Thyroid gland (tissue), 4 donors: ENCODE results near the gene MDN1. TPM values are rescaled to one million over a fixed set of nuclear protein-coding genes. Genes with fewer than 3 reads are reported as not detected.

Source experiments
- DNase-seq, 2 donors: peaks; one replicate each; pipeline ENCODE4 v3.0.0-alpha.2; 2019
- H3K27ac ChIP-seq, 3 donors: fragments of 200-600 bp; sonication (generic); 1 replicate in 2 of 3; 2 replicates in 1 of 3; pipeline ENCODE4 v1.5.1; 2016 to 2019; ENCODE audit warnings: mild to moderate bottlenecking in 1 of 3, moderate library complexity in 1 of 3
- H3K27me3 ChIP-seq: fragments of 200-600 bp; sonication (generic); one replicate; pipeline ENCODE4 v1.5.1; 2019
- H3K36me3 ChIP-seq, 2 donors: fragments of 200-600 bp; sonication (generic); one replicate each; pipeline ENCODE4 v1.5.1; 2016 to 2019
- H3K4me1 ChIP-seq, 2 donors: fragments of 200-600 bp; sonication (generic); one replicate each; pipeline ENCODE4 v1.5.1; 2017 to 2019
- H3K4me3 ChIP-seq, 3 donors: fragments of 200-600 bp; sonication (generic); replicated peaks in 1 of 3; 1 replicate in 2 of 3; 2 replicates in 1 of 3; pipeline ENCODE4 v1.5.1; 2016; ENCODE audit warnings: mild to moderate bottlenecking in 1 of 3
- H3K9me3 ChIP-seq: fragments of 200-600 bp; sonication (generic); one replicate; pipeline ENCODE4 v1.5.1; 2017
- POLR2A ChIP-seq, 2 donors: fragments of 450-650 bp; IDR thresholded peaks; one replicate each; pipeline ENCODE4 v1.6.1; 2017; ENCODE audit warnings: antibody characterized with exemption in 2 of 2, mild to moderate bottlenecking in 2 of 2, moderate library complexity in 1 of 2
- WGBS, 2 donors: methylation state at CpG; one replicate each; pipeline ENCODE4 v1.1.5; 2017; 5-methylcytosine and 5-hydroxymethylcytosine counted together
- intact Hi-C: fragments of 100-400 bp; cut with DNase I; formaldehyde crosslinking; loops from one replicate; pipeline ENCODE4 v1.15.1; 2023
- total RNA-seq, 4 donors: library from RNA; depleted of rRNA; stranded (reverse); fragments of >200 nt; gene quantifications; one replicate each; pipeline ENCODE4 v1.2.3, GENCODE V29; 2016
- TF ChIP-seq, protein P1 (sequence below), 6 experiments: fragments of 200-600 bp in 3 of 6; fragments of 450-650 bp in 3 of 6; sonication (generic) in 3 of 6; IDR thresholded peaks; one replicate each; pipeline ENCODE4 v1.5.1; 2016 to 2019; ENCODE audit warnings: antibody characterized with exemption in 6 of 6, mild to moderate bottlenecking in 2 of 6, inconsistent platforms in 1 of 6, moderate library complexity in 1 of 6

Gene MDN1
- total RNA-seq, 4 donors from 2014 or later, result 32.0 to 44.7 (median 40.1) TPM

GRCh38 chr6:89727501-89727900, 92.1 kb downstream of the MDN1 start:
- Histone ChIP-seq H3K9me3 (no peaks in the 10 kb centered on the region), H3K27me3 (no peaks in the 10 kb centered on the region), H3K4me1 (no peaks in the 10 kb centered on the region), H3K4me3 (no peak overlapping the region), H3K27ac (no peak overlapping the region), H3K36me3 (peaks cover 25 to 43% of the 10 kb centered on the region in 2 donors)
- TF ChIP-seq, protein P1, sequence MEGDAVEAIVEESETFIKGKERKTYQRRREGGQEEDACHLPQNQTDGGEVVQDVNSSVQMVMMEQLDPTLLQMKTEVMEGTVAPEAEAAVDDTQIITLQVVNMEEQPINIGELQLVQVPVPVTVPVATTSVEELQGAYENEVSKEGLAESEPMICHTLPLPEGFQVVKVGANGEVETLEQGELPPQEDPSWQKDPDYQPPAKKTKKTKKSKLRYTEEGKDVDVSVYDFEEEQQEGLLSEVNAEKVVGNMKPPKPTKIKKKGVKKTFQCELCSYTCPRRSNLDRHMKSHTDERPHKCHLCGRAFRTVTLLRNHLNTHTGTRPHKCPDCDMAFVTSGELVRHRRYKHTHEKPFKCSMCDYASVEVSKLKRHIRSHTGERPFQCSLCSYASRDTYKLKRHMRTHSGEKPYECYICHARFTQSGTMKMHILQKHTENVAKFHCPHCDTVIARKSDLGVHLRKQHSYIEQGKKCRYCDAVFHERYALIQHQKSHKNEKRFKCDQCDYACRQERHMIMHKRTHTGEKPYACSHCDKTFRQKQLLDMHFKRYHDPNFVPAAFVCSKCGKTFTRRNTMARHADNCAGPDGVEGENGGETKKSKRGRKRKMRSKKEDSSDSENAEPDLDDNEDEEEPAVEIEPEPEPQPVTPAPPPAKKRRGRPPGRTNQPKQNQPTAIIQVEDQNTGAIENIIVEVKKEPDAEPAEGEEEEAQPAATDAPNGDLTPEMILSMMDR (IDR thresholded peaks at IDR 0.05), result no peak
- no peak for TF ChIP-seq POLR2A (IDR thresholded peaks at IDR 0.05)
- WGBS, 2 donors, result 93 to 96% methylated on average over 7 of the region's 7 CpGs
- DNase-seq, result no peak
- intact Hi-C loops, result no loop called here

DNA sequence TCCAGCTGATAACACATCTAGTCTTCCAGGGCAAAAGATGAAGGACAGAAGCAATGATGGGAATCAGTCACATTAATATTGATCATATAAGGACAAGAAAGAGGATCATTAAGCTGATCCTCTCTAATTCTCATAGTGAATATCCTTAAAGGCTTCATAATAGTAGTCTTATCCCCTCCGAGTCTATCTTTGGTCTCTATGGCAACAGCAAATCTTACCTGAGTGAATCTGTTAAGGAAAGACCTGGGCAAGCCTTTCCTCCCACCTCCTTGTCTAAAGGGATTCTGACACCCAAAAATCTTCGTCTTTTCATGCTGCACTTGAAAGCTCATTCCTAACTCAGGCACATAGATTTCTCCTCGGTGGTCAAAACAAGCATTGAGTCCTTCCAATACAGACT, 94.6 kb downstream of the MDN1 start:
- TF ChIP-seq, protein P1 (IDR thresholded peaks at IDR 0.05), result no peak
- no peak for TF ChIP-seq POLR2A (IDR thresholded peaks at IDR 0.05)
- H3K27me3 ChIP-seq, result no peaks in the 10 kb centered on the region
- peaks cover 22 to 42% of the 10 kb centered on the region in 2 donors for H3K36me3 ChIP-seq
- H3K9me3 ChIP-seq, result no peaks in the 10 kb centered on the region
- no peak overlapping the region for H3K27ac ChIP-seq
- no peaks in the 10 kb centered on the region for H3K4me1 ChIP-seq
- H3K4me3 ChIP-seq, result no peak overlapping the region
- DNase-seq, result no peak
- intact Hi-C loops, result no loop called here
- 89 to 93% methylated on average over 3 of the region's 3 CpGs for WGBS, 2 donors

- TF ChIP-seq POLR2A (IDR thresholded peaks at IDR 0.05), result no peak
- TF ChIP-seq, protein P1 (IDR thresholded peaks at IDR 0.05), result no peak
- no peak overlapping the region for H3K4me3 ChIP-seq
- H3K27me3 ChIP-seq, result no peaks in the 10 kb centered on the region
- no peak overlapping the region for H3K27ac ChIP-seq
- H3K4me1 ChIP-seq, result no peaks in the 10 kb centered on the region
- H3K36me3 ChIP-seq, result peaks cover 25 to 41% of the 10 kb centered on the region in 2 donors
- no peak for DNase-seq
- WGBS, 2 donors, result 98% methylated on average over 2 of the region's 2 CpGs
- intact Hi-C loops, result no loop called here
- no peaks in the 10 kb centered on the region for H3K9me3 ChIP-seq
Measured at GRCh38 chr6:89723046-89723445, 96.5 kb downstream of the MDN1 start.

DNA sequence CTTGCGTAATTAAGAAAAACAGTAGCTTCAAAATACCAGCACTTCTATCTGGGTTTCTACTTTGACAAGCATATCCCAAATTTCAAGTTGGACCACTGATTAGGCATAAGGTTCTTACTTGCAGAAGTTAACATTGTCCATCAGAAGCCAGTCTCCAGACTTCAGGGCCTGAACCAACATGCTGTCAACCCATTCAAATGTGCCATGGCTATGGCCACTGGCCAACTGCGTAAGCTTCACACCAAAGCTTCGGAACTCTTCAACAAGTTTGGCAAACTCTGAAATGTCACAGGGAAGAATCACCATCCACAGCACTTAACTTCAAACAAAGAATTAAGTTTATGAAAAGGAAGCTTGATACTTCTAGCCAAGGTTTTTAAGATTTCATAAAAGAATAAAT, 103.1 kb downstream of the MDN1 start:
- H3K27me3 ChIP-seq, result no peaks in the 10 kb centered on the region
- H3K36me3 ChIP-seq, result peaks cover 56 to 66% of the 10 kb centered on the region in 2 donors

GRCh38 chr6:89711801-89712200, 107.8 kb downstream of the MDN1 start:
- Histone ChIP-seq H3K9me3 (no peaks in the 10 kb centered on the region), H3K27ac (no peak overlapping the region), H3K27me3 (no peaks in the 10 kb centered on the region), H3K4me1 (no peaks in the 10 kb centered on the region), H3K4me3 (no peak overlapping the region), H3K36me3 (peaks cover 58 to 74% of the 10 kb centered on the region in 2 donors)
- no peak for DNase-seq
- intact Hi-C loops, result no loop called here
- WGBS, 2 donors, result 78 to 91% methylated on average over 3 of the region's 3 CpGs
- no peak for TF ChIP-seq POLR2A (IDR thresholded peaks at IDR 0.05)
- TF ChIP-seq, protein P1 (IDR thresholded peaks at IDR 0.05), result no peak

More for the DNA sequence above, 103.1 kb downstream of the MDN1 start:
- TF ChIP-seq POLR2A (IDR thresholded peaks at IDR 0.05), result no peak
- TF ChIP-seq, protein P1 (IDR thresholded peaks at IDR 0.05), result no peak
- intact Hi-C loops, result no loop called here
- no peak overlapping the region for H3K4me3 ChIP-seq
- no peak overlapping the region for H3K27ac ChIP-seq
- no peaks in the 10 kb centered on the region for H3K9me3 ChIP-seq
- no peak for DNase-seq
- no peaks in the 10 kb centered on the region for H3K4me1 ChIP-seq
- WGBS, 2 donors, result 88 to 90% methylated on average over 3 of the region's 3 CpGs
